ENCODE results near the gene CMPK2. TPM values are rescaled to one million over a fixed set of nuclear protein-coding genes. Genes with fewer than 3 reads are reported as not detected.

The CMPK2 gene
- polyA plus RNA-seq, 1 experiment = not detected

- no peaks in the 10 kb centered on the region for H3K27me3 ChIP-seq (ENCODE audit: control insufficient read depth, insufficient read depth, low read length)
- H3K9me3 ChIP-seq (ENCODE audit: control insufficient read depth, insufficient read depth, low read length) = no peaks in the 10 kb centered on the region
- DNase-seq (ENCODE audit: low read depth, low spot score) = no peak
- H3K27ac ChIP-seq (ENCODE audit: low read depth, low read length) = no peak overlapping the region
- TF ChIP-seq, protein P1, sequence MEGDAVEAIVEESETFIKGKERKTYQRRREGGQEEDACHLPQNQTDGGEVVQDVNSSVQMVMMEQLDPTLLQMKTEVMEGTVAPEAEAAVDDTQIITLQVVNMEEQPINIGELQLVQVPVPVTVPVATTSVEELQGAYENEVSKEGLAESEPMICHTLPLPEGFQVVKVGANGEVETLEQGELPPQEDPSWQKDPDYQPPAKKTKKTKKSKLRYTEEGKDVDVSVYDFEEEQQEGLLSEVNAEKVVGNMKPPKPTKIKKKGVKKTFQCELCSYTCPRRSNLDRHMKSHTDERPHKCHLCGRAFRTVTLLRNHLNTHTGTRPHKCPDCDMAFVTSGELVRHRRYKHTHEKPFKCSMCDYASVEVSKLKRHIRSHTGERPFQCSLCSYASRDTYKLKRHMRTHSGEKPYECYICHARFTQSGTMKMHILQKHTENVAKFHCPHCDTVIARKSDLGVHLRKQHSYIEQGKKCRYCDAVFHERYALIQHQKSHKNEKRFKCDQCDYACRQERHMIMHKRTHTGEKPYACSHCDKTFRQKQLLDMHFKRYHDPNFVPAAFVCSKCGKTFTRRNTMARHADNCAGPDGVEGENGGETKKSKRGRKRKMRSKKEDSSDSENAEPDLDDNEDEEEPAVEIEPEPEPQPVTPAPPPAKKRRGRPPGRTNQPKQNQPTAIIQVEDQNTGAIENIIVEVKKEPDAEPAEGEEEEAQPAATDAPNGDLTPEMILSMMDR (IDR thresholded peaks at IDR 0.05; ENCODE audit: low read depth, low read length) = no peak
- POLR2A ChIA-PET = no interaction called here
- CTCF ChIA-PET = no interaction called here
- no peak overlapping the region for H3K4me3 ChIP-seq (ENCODE audit: low read depth, low read length)
Observed at GRCh38 chr2:6833300-6833604, 32.5 kb downstream of the CMPK2 start.

DNA sequence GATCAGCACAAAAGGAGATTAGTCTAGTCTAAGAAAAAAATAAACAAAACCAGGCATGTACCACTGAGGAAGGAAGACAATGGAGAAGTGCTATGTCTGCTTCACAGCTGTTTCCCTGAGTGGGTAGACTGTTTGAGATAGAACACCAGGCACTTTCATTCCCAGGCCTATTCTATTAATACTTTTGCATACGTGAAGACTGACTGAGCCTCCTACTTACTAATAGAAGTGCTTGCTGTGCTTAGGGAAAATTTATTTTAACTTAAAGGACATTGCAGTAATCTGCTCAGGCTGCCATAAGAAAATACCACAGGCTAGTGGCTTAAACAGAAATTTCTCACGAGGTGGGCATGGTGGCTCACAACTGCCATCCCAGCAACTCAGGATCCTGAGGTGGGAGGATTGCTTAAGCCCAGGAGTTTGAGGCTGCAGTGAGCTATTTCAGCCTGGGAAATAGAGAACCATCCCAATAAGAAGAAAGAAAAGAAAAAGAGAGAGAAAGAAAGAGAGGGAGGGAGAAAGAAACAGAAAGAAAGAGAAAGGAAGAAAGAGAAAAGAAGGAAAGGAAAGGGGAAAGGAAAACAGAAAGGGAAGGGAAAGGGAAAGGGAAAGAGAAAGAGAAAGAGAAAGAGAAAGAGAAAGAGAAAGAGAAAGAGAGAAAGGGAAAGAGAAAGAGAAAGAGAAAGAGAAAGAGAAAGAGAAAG is 33.0 kb downstream of the CMPK2 start:
- H3K27ac ChIP-seq (ENCODE audit: low read depth, low read length) = no peak overlapping the region
- no peaks in the 10 kb centered on the region for H3K9me3 ChIP-seq (ENCODE audit: control insufficient read depth, insufficient read depth, low read length)
- no peaks in the 10 kb centered on the region for H3K27me3 ChIP-seq (ENCODE audit: control insufficient read depth, insufficient read depth, low read length)
- DNase-seq (ENCODE audit: low read depth, low spot score) = no peak
- H3K4me3 ChIP-seq (ENCODE audit: low read depth, low read length) = no peak overlapping the region
- TF ChIP-seq, protein P1 (IDR thresholded peaks at IDR 0.05; ENCODE audit: low read depth, low read length) = no peak
- POLR2A ChIA-PET = no interaction called here
- CTCF ChIA-PET = no interaction called here

- DNase-seq (ENCODE audit: low read depth, low spot score) = no peak
- Histone ChIP-seq H3K9me3 (ENCODE audit: control insufficient read depth, insufficient read depth, low read length) (no peaks in the 10 kb centered on the region), H3K4me3 (ENCODE audit: low read depth, low read length) (no peak overlapping the region), H3K27me3 (ENCODE audit: control insufficient read depth, insufficient read depth, low read length) (no peaks in the 10 kb centered on the region), H3K27ac (ENCODE audit: low read depth, low read length) (no peak overlapping the region)
- TF ChIP-seq, protein P1 (IDR thresholded peaks at IDR 0.05; ENCODE audit: low read depth, low read length) = no peak
- CTCF ChIA-PET = no interaction called here
- POLR2A ChIA-PET = no interaction called here
Observed at GRCh38 chr2:6831229-6831628, 34.5 kb downstream of the CMPK2 start.

DNA sequence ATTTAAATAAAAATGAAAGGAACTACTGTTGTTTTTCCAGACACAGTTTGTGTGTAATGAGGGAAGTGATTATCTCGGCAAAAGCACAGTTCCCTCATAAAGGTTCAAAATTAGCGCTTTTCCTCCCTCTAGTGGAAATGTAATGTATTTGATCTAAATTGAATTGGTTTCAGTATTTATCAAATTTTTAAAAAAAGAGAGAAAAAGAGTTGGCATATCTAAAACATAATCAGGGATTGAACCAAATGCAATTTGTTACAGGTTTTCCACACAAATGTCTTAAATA is 37.5 kb downstream of the CMPK2 start:
- ChIA-PET CTCF (no interaction called here), POLR2A (no interaction called here)
- Histone ChIP-seq H3K9me3 (ENCODE audit: control insufficient read depth, insufficient read depth, low read length) (no peaks in the 10 kb centered on the region), H3K4me3 (ENCODE audit: low read depth, low read length) (no peak overlapping the region), H3K27me3 (ENCODE audit: control insufficient read depth, insufficient read depth, low read length) (no peaks in the 10 kb centered on the region), H3K27ac (ENCODE audit: low read depth, low read length) (no peak overlapping the region)
- DNase-seq (ENCODE audit: low read depth, low spot score) = no peak
- TF ChIP-seq, protein P1 (IDR thresholded peaks at IDR 0.05; ENCODE audit: low read depth, low read length) = peak; percentile 44

DNA sequence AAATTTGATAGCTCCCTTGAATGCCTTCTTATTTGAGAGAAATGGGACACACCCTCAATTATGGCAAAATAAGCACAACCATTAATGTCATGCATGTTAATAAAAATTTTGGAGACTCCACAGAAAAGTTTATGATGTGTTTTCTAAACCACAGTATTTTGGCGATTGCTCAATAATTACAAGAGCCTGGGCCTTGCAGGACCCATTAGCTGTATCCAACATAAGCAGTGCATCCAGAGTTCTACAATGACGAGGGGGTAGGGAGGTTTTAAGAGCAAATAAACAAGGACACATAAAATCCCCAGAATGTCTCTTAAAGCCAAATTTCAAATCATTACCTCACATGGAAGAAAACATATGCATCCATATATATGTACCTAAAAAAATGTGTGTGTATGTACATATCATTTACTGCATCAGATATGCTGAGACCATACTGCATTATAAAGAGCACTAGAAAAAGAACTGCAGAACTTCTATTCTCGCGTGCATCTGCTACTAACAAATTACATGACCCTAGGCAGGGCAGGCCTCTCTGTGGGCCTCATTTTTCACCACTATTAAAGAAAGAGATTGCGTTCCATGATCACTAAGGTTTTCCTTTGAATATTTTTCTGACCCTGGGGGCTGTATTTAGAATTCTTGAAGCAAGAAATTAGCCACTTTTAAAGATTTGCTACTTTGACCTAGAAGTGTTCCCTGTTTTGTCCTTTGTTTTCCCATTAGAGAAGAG is 38.0 kb downstream of the CMPK2 start:
- CTCF ChIA-PET = no interaction called here

More for the DNA sequence above, 38.0 kb downstream of the CMPK2 start:
- DNase-seq (ENCODE audit: low read depth, low spot score) = no peak
- TF ChIP-seq, protein P1 (IDR thresholded peaks at IDR 0.05; ENCODE audit: low read depth, low read length) = no peak
- H3K27me3 ChIP-seq (ENCODE audit: control insufficient read depth, insufficient read depth, low read length) = no peaks in the 10 kb centered on the region
- no peak overlapping the region for H3K4me3 ChIP-seq (ENCODE audit: low read depth, low read length)
- no peaks in the 10 kb centered on the region for H3K9me3 ChIP-seq (ENCODE audit: control insufficient read depth, insufficient read depth, low read length)
- POLR2A ChIA-PET = no interaction called here
- H3K27ac ChIP-seq (ENCODE audit: low read depth, low read length) = no peak overlapping the region

Data from AG04450 (cell line).